HG03280 (cell line): ENCODE results near the gene AGPAT3.

Experiments used
- ATAC-seq: cut with Tn5 transposase; IDR thresholded peaks from one replicate; pipeline ENCODE4 v1.9.1; 2021; ENCODE audit warnings: mild to moderate bottlenecking, moderate library complexity; ENCODE audit not compliant: unreplicated experiment

AGPAT3 gene

GRCh38 chr21:44012474-44013379, 147.7 kb downstream of the AGPAT3 start:
- peak; percentile 69 for ATAC-seq

DNA sequence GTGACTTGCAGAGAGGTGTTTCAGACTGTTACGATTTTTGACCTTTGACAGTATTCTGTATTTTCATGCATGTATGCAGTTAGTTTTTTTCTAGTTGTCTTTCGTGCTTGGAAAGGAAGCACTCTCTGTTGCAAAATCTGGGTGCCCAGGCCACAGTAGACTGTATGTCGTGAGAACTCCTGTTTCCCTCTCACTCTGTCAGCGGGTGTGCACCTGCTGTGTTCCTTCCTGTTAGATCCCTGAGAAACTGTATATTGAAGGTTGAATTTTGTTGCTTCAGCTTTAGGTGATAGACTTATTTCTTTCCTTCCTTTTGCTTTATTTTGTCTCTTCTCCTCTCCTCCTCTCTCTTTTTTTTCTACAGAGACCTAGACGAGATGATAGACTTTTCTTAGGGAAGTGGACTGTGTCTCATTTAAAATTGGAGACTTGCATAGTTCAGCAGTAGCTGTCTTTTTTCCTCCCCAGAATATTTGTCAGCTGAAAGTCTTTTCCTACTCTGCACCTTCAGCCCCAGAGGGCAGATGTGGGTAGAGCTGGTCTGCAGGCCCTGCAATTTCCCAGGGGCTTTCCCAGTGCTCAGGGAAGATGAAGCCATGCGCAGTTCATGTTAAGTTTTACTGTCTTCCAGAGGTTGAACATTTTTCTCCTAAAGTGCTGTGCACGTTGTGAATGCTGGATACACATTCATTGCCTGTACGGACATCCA, 148.5 kb downstream of the AGPAT3 start:
- ATAC-seq: no peak

DNA sequence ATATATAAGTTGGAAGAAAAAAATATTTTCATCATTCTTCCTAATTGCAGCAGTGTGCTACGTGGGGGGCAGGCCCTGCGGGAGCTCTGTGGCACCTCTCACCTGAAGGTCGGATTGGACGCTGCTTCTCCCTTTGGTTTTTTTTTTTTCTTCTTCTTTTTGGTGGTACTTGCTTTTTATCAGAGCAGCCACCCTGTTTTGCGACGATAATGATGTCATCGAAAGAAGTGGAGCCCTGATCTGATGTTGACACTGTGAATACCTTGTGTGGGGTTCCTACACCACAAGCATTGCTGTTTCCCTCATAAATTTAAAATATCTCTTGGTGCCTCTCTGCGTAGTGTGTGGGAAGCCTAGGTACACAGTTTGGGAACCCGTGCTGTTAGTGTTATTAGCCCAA, 152.6 kb downstream of the AGPAT3 start:
- ATAC-seq: no peak

- no peak for ATAC-seq
Measured at GRCh38 chr21:44018127-44018526, 153.1 kb downstream of the AGPAT3 start.

GRCh38 chr21:44018813-44019567, 154.0 kb downstream of the AGPAT3 start:
- no peak for ATAC-seq

GRCh38 chr21:44019568-44019958, 154.5 kb downstream of the AGPAT3 start:
- ATAC-seq: no peak

- ATAC-seq: no peak
Measured at GRCh38 chr21:44020551-44020950, 155.5 kb downstream of the AGPAT3 start.

DNA sequence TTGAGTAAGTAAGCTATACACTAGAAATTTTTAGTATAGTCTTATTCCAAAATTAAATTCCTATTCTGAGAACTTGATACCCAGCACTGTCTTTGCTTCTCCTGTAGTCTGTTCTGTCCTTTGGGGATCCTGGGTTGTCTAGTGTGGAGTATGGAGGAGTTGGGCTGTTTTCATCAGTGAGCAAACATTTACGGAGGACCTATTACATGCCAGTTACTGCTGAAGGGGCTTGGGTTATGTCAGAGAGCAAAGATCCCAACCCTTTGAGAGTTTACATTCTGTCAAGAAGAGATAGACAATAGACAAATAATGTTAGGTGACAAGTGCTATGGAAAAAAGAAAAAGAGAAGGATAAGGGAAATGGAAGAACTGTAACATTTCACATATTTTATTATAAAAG, 156.0 kb downstream of the AGPAT3 start:
- ATAC-seq: no peak

GRCh38 chr21:44024257-44024656, 159.2 kb downstream of the AGPAT3 start:
- ATAC-seq: no peak

- ATAC-seq: no peak
Measured at GRCh38 chr21:44024887-44025353, 159.9 kb downstream of the AGPAT3 start.

DNA sequence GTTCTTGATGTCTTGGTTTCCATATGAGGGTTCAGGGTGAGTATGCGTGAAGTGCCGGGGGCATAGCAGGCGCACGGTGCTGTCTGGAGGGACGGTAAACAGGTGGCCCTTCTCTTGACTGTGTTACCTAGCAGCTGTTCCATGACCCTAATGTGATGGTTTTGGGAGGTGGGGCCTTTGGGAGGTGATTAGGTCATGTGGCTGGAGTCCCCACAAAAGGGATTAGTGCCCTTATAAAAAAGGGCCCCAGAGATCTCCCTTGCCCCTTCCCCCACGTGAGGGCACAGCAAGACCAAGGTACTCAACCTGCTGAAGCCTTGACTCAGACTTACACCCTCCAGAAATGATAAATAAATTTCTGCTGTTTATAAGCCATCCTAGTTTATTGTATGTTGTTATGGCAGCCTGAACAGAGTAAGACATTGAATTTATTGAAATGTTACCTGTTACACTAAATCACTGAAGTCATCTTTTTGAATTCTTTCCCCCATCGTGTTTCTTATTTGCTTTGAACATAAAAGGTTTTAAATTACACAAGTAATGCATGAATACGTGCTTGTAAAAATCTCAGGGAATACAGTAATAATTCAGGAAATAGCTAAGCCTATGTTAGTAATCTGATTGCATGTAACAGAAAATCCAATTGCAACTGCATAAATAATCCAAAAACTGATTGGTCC, 162.7 kb downstream of the AGPAT3 start:
- ATAC-seq: no peak

DNA sequence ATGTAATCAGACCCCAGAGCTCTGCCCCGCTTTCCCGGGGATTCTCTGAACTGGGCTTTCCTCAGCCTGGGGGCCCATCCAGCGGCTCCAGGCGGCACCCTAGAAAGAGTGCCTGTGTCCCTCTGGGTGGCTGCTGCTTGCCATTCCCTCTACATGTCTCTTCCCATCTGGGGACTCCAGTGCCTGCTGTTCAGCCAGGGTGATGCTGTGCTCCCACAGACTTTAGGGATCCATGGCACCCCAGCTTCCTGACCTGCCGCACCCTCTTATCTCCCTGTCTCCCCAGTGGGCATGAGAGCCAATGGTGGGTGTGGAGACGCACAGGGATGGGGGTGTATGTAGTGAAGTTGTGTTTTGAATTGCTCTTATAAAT, 163.2 kb downstream of the AGPAT3 start:
- ATAC-seq: no peak

DNA sequence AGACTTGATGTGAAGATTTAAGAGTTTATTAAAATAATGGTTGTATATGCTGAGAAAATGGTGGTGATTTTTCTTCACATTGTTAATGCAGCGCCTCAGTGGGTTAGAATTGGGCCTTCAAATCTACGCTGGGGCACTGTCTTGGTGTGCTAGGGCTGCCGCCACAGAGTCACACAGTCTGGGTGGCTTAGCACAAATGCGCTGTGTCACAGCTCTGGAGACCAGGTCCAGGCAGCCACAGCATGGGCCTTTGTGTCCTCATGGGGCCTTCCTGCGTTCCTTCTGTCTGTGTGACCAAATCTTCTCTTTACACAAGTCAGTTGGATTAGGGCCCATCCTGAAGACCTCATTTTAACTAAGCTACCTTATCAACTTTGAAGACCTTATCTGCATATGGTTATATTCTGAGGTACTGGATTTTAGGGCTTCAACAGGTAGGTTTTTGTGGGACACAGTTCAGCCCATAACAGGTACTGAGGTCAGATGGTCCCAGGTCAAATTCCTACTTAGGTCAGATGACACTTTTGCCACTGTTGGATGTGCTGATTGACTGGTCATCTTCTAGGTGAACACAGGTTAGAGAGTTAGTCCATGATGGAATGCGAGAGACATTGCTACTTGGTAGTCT, 164.6 kb downstream of the AGPAT3 start:
- no peak for ATAC-seq

DNA sequence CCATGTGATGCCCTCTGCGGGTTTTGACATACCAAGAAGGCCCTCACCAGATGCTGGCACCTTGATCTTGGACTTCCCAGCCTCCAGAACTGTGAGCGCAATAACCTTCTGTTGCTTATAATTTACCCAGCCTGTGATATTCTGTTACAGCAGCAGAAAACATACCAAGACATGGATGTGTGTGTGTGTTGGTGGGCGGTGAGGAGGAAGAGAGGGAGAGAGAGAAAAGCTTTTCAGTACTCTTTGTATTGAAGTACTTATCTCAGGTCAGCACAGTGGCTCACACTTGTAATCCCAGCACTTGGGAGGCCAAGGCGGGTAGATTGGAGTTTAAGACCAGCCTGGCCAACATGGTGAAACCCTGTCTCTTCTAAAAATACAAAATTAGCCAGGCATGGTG, 170.2 kb downstream of the AGPAT3 start:
- ATAC-seq: no peak
